ENCODE measurements around the gene SCRN2. TPM values are rescaled to one million over a fixed set of nuclear protein-coding genes. Genes with fewer than 3 reads are reported as not detected.

The SCRN2 gene
- total and polyA plus RNA-seq, 2 of the 8 experiments (the other 6 are each of a cell fraction or from before 2014, with no cell fraction given) = 24.4 to 42.3 TPM

DNA sequence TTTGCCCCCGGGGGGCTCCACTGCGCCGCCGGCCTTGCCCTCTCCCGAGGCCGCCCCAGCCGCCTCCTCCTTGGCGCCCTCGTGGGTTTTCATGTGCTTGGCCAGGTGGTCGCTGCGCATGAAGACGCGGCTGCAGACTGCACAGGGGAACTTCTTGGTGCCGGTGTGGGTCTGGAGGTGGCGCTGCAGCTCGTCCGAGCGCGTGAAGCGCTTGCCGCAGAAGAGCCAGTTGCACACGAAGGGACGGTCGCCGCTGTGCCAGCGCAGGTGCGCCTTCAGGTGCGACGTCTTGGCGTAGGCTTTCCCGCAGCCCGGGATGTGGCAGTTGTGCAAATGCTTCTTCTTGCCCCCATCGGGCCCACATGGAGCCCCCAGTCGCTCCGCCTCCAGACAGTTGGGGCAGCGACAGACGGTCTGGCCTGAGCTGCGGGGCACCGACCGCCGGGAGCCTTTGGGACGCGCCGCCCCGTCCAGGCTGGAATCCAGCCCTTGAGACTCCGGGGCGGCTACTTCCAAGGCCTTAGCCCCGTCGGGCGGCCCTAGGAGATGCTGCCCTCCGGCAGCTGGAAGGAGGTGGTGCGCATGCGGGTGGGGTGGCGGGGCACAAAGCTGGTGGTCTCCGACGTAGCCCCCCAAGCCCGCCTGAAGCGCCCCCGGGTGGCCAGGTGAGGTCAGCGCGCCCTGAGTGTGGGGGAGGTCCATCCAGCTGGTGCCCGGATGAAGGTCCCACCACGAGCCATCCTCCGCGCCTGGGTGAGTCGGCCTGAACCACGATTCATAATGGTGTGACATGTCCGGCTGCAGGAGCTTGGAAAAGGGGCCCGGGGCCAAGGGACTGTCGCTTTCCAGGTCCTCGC, 6.5 kb upstream of the SCRN2 start (continued):
- TF ChIP-seq, protein P1, sequence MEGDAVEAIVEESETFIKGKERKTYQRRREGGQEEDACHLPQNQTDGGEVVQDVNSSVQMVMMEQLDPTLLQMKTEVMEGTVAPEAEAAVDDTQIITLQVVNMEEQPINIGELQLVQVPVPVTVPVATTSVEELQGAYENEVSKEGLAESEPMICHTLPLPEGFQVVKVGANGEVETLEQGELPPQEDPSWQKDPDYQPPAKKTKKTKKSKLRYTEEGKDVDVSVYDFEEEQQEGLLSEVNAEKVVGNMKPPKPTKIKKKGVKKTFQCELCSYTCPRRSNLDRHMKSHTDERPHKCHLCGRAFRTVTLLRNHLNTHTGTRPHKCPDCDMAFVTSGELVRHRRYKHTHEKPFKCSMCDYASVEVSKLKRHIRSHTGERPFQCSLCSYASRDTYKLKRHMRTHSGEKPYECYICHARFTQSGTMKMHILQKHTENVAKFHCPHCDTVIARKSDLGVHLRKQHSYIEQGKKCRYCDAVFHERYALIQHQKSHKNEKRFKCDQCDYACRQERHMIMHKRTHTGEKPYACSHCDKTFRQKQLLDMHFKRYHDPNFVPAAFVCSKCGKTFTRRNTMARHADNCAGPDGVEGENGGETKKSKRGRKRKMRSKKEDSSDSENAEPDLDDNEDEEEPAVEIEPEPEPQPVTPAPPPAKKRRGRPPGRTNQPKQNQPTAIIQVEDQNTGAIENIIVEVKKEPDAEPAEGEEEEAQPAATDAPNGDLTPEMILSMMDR (IDR thresholded peaks at IDR 0.05; ENCODE audit: control extremely low read depth in 1 of 3, insufficient read depth in 1 of 3, low read depth in 1 of 3, low read length in 3 of 3) = peak; percentile 73 to 83 (median 78)
- no peak for TF ChIP-seq YY1 (IDR thresholded peaks at IDR 0.05; ENCODE audit: low read depth, low read length)
- TF ChIP-seq CREB1 (IDR thresholded peaks at IDR 0.05) = peak; percentile 69; the same call in 1 of the 2 replicates
- TF ChIP-seq HDAC2 (IDR thresholded peaks at IDR 0.05; ENCODE audit: borderline replicate concordance in 1 of 2, low read depth in 2 of 2, low read length in 2 of 2) = no peak
- TF ChIP-seq BACH1 (IDR thresholded peaks at IDR 0.05; ENCODE audit: low read length) = no peak

Data from H1 (cell line).